BLaER1 (cell line): ENCODE measurements around the gene ANKS1B.

Source experiments
- H3K27ac ChIP-seq: shearing (Covaris generic); formaldehyde crosslinking; 2 replicates; pipeline ENCODE4 v1.8.1; 2022
- H3K27me3 ChIP-seq: shearing (Covaris generic); formaldehyde crosslinking; 2 replicates; pipeline ENCODE4 v1.8.1; 2022
- H3K36me3 ChIP-seq: shearing (Covaris generic); formaldehyde crosslinking; 2 replicates; pipeline ENCODE4 v1.8.1; 2022
- H3K4me1 ChIP-seq: shearing (Covaris generic); formaldehyde crosslinking; 2 replicates; pipeline ENCODE4 v1.8.1; 2022
- H3K4me2 ChIP-seq: shearing (Covaris generic); formaldehyde crosslinking; 2 replicates; pipeline ENCODE4 v1.8.1; 2022
- H3K4me3 ChIP-seq: shearing (Covaris generic); formaldehyde crosslinking; 2 replicates; pipeline ENCODE4 v1.8.1; 2022
- H3K9ac ChIP-seq: shearing (Covaris generic); formaldehyde crosslinking; 2 replicates; pipeline ENCODE4 v1.8.1; 2022
- H3K9me3 ChIP-seq: shearing (Covaris generic); formaldehyde crosslinking; 2 replicates; pipeline ENCODE4 v1.8.1; 2022
- H4K20me1 ChIP-seq: shearing (Covaris generic); formaldehyde crosslinking; 2 replicates; pipeline ENCODE4 v1.8.1; 2022
- Cebpa-rat ChIP-seq: shearing (Covaris generic); IDR thresholded peaks from 2 replicates; pipeline ENCODE4 v1.8.1; 2022

ANKS1B gene

GRCh38 chr12:99783421-99783820, 201.3 kb downstream of the ANKS1B start:
- Histone ChIP-seq H3K27me3 (no peaks in the 10 kb centered on the region), H3K9ac (no peak overlapping the region), H3K9me3 (0 out of 2 replicates have a peak, but pooled peaks cover 14% of the 10 kb centered on the region), H3K4me1 (no peaks in the 10 kb centered on the region), H4K20me1 (peaks cover 5% of the 10 kb centered on the region; the same call in 1 of the 2 replicates), H3K4me3 (no peak overlapping the region), H3K36me3 (peaks cover 64% of the 10 kb centered on the region), H3K27ac (no peak overlapping the region), H3K4me2 (no peak overlapping the region)
- no peak for TF ChIP-seq Cebpa-rat

DNA sequence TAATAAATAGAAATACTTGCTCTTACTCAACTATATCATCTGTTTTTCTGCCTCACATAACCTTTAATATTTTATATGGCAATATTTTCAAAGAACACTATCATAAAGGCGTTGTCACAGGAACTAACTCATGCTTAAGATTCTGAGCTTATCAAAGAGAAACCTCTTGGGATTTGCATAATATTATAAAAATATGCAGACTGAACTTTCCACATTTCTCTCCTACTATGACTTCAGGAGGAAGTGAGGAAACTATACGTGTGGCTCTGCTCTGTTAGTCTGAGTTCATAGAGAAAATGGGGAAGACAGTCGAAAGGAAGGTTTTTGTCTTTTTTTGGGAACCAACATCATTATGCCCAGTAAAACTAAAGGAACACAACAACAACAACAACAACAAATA, 212.5 kb downstream of the ANKS1B start:
- no peak overlapping the region for H3K27ac ChIP-seq
- no peaks in the 10 kb centered on the region for H4K20me1 ChIP-seq
- peak overlapping the region; percentile 21; the same call in 1 of the 2 replicates for H3K4me2 ChIP-seq
- no peaks in the 10 kb centered on the region for H3K9me3 ChIP-seq
- H3K36me3 ChIP-seq: peaks cover 64% of the 10 kb centered on the region
- H3K9ac ChIP-seq: no peak overlapping the region
- H3K4me3 ChIP-seq: no peak overlapping the region
- no peaks in the 10 kb centered on the region for H3K27me3 ChIP-seq
- peaks cover 11% of the 10 kb centered on the region for H3K4me1 ChIP-seq
- no peak for TF ChIP-seq Cebpa-rat

DNA sequence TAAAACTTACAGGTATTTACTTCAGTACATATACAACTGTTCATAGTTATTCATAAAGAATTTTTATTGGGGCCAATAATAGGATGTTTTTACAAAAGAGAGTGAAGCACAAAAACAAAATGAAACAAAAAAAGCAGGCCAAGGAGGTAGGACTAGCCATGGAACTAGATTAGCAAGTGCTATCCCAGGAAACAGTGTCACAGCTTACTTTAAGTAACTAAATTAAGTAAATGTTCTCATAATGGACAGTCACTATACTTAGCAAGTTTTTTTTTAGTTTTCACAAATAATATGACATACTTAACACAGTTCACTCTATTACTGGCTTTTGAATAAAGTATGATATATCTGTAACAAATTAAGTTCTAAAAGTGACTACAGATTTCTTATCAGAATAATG, 213.1 kb downstream of the ANKS1B start:
- no peak for TF ChIP-seq Cebpa-rat
- Histone ChIP-seq H3K27me3 (no peaks in the 10 kb centered on the region), H3K36me3 (peaks cover 63% of the 10 kb centered on the region), H4K20me1 (no peaks in the 10 kb centered on the region), H3K4me2 (no peak overlapping the region), H3K4me3 (no peak overlapping the region), H3K4me1 (peaks cover 11% of the 10 kb centered on the region), H3K27ac (no peak overlapping the region), H3K9ac (no peak overlapping the region), H3K9me3 (no peaks in the 10 kb centered on the region)

GRCh38 chr12:99769396-99769980, 215.2 kb downstream of the ANKS1B start:
- Histone ChIP-seq H3K36me3 (peaks cover 70% of the 10 kb centered on the region), H3K27ac (no peak overlapping the region), H3K4me3 (no peak overlapping the region), H3K27me3 (no peaks in the 10 kb centered on the region), H3K9me3 (no peaks in the 10 kb centered on the region), H3K9ac (no peak overlapping the region), H4K20me1 (no peaks in the 10 kb centered on the region), H3K4me2 (no peak overlapping the region), H3K4me1 (peaks cover 11% of the 10 kb centered on the region)
- TF ChIP-seq Cebpa-rat: no peak

DNA sequence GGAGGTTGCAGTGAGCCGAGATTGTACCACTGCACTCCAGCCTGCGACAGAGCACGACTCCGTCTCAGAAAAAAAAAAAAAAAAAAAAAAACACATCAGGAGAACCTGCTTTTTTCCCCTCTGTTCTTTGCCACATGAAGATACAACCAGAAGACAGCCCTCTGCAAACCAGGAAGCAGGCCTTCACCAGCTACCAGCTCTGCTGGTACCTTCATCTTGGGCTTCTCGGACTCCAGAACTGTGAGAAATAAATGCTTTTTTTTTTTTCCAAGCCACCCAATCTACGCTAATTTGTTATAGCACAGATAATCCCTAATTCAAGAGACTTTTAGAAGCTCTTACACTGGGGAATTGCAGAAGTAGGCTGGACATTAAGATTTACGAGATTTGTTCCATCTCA, 216.0 kb downstream of the ANKS1B start:
- Histone ChIP-seq H3K9ac (no peak overlapping the region), H3K36me3 (peaks cover 69% of the 10 kb centered on the region), H3K9me3 (no peaks in the 10 kb centered on the region), H3K27me3 (no peaks in the 10 kb centered on the region), H3K4me3 (no peak overlapping the region), H3K27ac (no peak overlapping the region), H3K4me1 (peaks cover 11% of the 10 kb centered on the region), H4K20me1 (no peaks in the 10 kb centered on the region), H3K4me2 (no peak overlapping the region)
- no peak for TF ChIP-seq Cebpa-rat

DNA sequence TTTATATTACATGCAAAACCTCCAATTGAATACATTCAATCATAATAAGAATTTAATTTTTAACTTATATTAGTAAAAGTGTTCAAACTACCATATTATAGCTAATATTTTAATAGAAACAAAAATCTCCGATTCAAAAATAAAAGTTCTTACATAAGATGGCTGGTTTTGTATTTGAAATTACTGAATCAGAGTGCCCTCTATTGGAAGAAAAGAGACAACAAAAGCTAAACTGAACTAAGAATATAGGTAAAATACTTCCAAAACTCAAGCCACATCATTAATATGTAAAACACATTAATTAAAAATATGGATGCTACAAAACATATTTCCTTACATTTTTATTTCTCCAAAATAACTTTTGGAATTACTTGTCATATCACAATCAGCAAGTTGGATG, 216.9 kb downstream of the ANKS1B start:
- Histone ChIP-seq H3K27me3 (no peaks in the 10 kb centered on the region), H3K27ac (no peak overlapping the region), H3K4me1 (peaks cover 7% of the 10 kb centered on the region), H4K20me1 (no peaks in the 10 kb centered on the region), H3K9ac (no peak overlapping the region), H3K4me3 (no peak overlapping the region), H3K36me3 (peaks cover 72% of the 10 kb centered on the region), H3K4me2 (no peak overlapping the region), H3K9me3 (no peaks in the 10 kb centered on the region)
- no peak for TF ChIP-seq Cebpa-rat

- Histone ChIP-seq H3K4me2 (no peak overlapping the region), H4K20me1 (peaks cover 2% of the 10 kb centered on the region; the same call in 1 of the 2 replicates), H3K9ac (no peak overlapping the region), H3K4me1 (no peaks in the 10 kb centered on the region), H3K4me3 (no peak overlapping the region), H3K27me3 (no peaks in the 10 kb centered on the region), H3K27ac (no peak overlapping the region), H3K36me3 (peaks cover 67% of the 10 kb centered on the region), H3K9me3 (no peaks in the 10 kb centered on the region)
- no peak for TF ChIP-seq Cebpa-rat
Measured at GRCh38 chr12:99766408-99766807, 218.3 kb downstream of the ANKS1B start.

GRCh38 chr12:99765469-99766114, 219.1 kb downstream of the ANKS1B start:
- Histone ChIP-seq H3K9me3 (no peaks in the 10 kb centered on the region), H3K4me1 (no peaks in the 10 kb centered on the region), H3K4me3 (no peak overlapping the region), H4K20me1 (peaks cover 10% of the 10 kb centered on the region; the same call in 1 of the 2 replicates), H3K27ac (no peak overlapping the region), H3K9ac (no peak overlapping the region), H3K4me2 (no peak overlapping the region), H3K27me3 (no peaks in the 10 kb centered on the region), H3K36me3 (peaks cover 67% of the 10 kb centered on the region)
- TF ChIP-seq Cebpa-rat: no peak

- Histone ChIP-seq H3K27ac (no peak overlapping the region), H3K4me3 (no peak overlapping the region), H3K27me3 (no peaks in the 10 kb centered on the region), H3K4me1 (peaks cover 10% of the 10 kb centered on the region), H3K9ac (no peak overlapping the region), H3K9me3 (peaks cover 3% of the 10 kb centered on the region), H3K36me3 (peaks cover 66% of the 10 kb centered on the region), H3K4me2 (no peak overlapping the region), H4K20me1 (peaks cover 10% of the 10 kb centered on the region; the same call in 1 of the 2 replicates)
- no peak for TF ChIP-seq Cebpa-rat
Measured at GRCh38 chr12:99759444-99759843, 225.3 kb downstream of the ANKS1B start.

- no peak overlapping the region for H3K27ac ChIP-seq
- no peak overlapping the region for H3K4me2 ChIP-seq
- H3K36me3 ChIP-seq: peaks cover 66% of the 10 kb centered on the region
- no peaks in the 10 kb centered on the region for H3K27me3 ChIP-seq
- H4K20me1 ChIP-seq: peaks cover 10% of the 10 kb centered on the region; the same call in 1 of the 2 replicates
- no peak for TF ChIP-seq Cebpa-rat
- H3K4me3 ChIP-seq: no peak overlapping the region
- H3K9me3 ChIP-seq: peaks cover 8% of the 10 kb centered on the region
- no peak overlapping the region for H3K9ac ChIP-seq
- H3K4me1 ChIP-seq: peaks cover 10% of the 10 kb centered on the region
Measured at GRCh38 chr12:99758997-99759396, 225.7 kb downstream of the ANKS1B start.
